SKM-1 treated with dmso at 0.1 percent for 144 hours (cell line): ENCODE measurements around the gene CDCA5.
A peak's percentile ranks its signal among the peaks of the same experiment; 100 is the strongest.

Experiments
- DNase-seq: peaks from one replicate; lab custom pipeline; 2025; ENCODE audit not compliant: unreplicated experiment; lab: John Stamatoyannopoulos, UW

Gene CDCA5

DNA sequence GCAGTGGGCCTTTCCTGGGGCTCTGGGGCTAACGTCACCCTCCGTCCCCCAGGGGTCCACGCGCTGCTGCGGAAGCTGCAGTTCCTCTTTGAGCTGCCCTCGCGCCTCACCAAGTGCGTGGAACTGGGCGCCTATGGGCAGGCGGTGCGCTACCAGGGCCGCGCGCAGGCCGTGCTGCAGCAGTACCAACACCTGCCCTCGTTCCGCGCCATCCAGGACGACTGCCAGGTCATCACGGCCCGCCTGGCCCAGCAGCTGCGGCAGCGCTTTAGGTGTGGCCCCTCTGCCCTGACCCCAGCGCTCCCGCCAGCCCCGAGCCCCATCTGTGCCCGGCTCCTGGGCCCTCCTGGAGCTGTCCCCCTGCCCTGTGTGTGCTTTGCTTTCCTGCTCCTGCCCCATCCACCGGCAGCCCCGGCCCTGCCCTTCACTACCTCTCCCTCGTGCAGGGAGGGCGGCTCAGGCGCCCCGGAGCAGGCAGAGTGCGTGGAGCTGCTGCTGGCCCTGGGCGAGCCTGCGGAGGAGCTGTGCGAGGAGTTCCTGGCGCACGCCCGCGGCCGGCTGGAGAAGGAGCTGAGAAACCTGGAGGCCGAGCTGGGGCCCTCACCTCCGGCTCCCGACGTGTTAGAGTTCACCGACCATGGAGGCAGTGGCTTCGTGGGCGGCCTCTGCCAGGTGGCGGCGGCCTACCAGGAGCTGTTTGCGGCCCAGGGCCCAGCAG lies 24.1 kb upstream of the CDCA5 start:
- no peak for DNase-seq

DNA sequence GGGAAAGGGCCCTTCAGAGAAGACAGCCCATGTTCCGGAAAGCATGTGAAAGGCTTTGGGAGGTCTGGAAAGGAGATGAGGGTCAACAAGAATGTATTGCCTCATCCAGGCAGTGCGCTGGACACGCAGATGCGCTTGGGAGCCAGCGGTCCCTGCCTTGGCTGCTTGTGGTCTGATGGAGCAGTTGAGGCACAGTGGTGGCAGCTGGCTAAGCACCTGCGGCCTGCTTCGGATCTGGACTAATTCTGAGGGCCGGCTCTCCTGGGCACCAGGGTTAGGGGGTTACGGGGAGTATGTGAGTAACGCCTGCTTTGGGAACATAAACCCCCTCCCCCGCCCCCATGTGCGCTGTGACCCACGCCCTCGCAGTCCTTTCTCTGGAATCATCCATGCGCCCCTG lies 23.2 kb upstream of the CDCA5 start:
- DNase-seq, result no peak

GRCh38 chr11:65104628-65105027 lies 20.8 kb upstream of the CDCA5 start:
- DNase-seq, result no peak

- DNase-seq, result no peak
These were observed 19.6 kb upstream of the CDCA5 start for GRCh38 chr11:65103476-65103875.

DNA sequence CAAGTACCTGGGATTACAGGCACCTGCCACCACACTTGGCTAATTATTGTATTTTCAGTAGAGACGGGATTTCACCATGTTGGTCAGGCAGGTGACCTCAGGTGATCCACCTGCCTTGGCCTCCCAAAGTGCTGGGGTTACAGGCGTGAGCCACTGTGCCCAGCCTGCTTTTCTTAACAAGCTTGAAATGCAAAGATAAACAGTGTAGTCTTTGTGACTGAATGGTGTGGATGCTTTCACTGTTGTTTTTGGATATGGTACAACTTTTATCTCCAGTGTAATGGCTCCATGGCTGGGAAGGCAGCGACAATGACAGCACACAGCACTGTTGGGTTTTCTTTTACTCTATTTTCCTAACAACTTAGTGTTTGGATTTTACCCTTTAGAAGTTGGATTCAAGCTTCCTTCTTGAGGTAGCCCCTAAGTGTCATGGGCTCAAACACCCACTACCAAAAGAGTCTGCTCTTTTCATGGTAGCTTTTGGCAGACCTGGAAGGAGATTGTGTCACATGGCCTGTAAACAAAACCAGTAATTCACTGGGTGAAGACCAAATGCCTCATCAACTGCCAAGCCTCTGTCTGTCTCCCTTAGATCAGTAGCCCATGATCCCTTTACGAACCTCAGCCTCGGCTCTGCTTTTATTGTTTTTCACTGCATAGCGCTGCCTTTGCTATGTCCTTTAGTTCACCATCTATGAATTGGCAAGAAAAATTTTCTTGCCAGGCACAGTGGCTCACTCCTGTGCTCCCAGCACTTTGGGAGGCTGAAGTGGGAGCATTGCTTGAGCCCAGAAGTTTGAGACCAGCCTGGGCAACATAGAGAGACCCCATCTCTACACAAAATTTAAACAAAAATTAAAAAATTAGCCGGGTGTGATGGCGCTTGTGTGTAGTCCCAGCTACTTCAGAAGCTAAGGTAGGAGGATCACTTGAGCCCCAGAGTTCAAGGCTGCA lies 18.6 kb upstream of the CDCA5 start:
- no peak for DNase-seq

DNA sequence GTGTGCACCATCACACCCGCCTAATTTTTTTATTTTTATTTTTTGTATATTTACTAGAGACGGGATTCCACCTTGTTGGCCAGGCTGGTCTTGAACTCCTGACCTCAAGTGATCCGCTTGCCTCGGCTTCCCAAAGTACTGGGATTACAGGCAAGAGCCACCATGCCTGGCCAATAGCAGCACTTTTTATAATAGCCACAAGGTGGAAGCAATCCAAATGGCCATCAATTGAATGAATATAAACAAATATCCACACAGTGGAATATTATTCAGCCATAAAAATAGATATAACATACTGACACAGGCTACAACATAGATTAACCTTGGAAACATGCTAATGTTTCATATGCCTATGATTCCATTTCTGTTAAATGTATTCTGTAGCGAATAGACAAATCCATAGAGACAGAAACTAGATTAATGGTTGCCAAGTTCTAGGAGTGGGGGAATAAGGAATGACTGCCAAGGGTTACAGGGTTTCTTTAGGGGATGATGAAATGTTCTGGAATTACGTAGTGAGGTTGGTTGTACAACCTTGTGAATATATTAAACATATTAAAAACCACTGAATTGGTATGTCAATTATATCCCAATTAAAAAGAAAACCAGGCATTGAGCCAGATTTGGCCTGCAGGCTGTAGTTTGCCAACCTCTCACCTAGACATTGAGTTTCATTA lies 17.0 kb upstream of the CDCA5 start:
- no peak for DNase-seq

DNA sequence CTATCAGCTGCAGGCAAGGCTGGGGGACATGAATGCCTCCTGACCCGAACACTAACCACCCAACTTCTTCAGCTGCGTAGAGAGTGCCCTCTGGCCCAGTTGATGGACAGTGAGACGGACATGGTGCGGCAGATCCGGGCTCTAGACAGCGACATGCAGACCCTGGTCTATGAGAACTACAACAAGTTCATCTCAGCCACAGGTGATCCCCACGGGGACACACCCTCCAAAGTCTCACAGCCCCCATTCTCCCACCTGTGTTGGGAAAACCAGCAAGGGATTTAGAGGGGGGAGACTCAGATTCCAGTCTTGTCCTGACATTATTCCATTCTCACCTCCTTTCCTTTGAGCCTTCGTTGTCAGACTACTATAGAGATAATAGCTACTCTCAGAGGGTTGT lies 13.1 kb upstream of the CDCA5 start:
- DNase-seq, result no peak

DNA sequence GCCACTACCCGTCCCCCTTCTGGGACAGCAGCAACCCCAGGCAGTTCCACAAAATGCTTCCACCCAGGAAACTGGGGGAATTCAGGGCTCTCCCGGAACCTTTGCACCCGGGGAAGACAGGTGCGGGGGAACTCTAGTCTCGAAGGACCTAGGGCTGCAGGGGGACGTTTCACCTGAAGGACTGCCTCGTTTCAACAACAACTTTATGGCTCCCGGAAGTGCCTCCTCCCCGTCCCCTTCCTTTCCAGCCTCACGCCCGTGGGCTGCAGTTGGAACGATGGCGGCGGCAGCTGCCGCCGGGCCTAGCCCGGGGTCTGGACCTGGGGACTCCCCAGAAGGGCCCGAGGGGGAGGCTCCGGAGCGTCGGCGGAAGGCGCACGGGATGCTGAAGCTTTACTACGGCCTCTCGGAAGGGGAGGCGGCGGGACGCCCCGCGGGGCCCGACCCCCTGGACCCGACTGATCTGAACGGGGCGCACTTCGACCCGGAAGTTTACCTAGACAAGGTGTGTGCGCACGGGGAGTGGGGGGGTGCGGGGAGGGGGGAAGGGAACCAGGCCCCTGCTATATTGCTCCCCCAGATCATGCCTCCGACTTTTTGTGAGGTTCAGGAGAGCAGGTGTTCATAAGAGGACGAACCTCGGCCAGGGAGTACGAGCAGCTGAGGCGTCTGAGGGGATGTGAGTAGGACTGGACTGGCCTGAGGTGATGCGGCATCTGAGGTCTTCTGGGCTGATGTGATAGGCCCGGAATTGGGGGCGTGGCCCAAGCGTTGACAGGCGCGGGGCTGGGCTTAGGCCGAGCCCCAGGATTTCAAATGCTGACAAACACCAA lies 12.3 kb upstream of the CDCA5 start, which contains the start of gene VPS51:
TSS of gene VPS51 (plus strand) at position 241 of the 833 bp plus-strand sequence. CDS start at position 278, 37 bp downstream.
- DNase-seq, result peak; percentile 85

- DNase-seq, result no peak
These were observed 11.6 kb upstream of the CDCA5 start for GRCh38 chr11:65095427-65095826.

DNA sequence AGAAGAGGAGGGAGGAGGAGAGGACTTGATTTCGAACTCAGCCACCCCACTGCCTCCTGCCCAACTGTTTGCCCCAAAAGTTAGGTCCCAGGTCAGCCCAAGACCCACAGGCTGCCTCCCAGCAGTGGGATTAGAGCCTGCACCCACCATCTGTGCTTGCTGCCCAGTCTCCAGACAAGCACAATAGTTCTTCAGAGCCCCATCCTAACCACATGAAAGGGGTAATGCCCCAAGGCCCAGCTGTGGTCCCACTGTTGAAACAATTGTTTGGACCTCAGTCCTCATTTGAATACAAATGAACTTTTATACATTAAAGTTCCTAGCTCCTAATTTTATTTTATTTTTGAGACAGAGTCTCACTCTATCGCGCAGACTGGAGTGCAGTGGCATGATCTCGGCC lies 6.8 kb upstream of the CDCA5 start:
- DNase-seq, result no peak

GRCh38 chr11:65089621-65090020 lies 5.8 kb upstream of the CDCA5 start:
- no peak for DNase-seq

DNA sequence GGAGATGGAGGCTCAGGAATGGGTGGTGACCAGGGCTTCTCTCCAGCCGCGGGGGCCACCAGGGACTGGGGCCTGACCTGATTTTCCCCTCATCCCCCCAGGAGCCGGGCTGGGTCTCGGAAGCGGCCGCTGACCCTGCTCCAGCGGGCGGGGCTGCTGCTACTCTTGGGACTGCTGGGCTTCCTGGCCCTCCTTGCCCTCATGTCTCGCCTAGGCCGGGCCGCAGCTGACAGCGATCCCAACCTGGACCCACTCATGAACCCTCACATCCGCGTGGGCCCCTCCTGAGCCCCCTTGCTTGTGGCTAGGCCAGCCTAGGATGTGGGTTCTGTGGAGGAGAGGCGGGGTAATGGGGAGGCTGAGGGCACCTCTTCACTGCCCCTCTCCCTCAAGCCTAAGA lies 4.0 kb upstream of the CDCA5 start:
- DNase-seq, result no peak

- DNase-seq, result no peak
These were observed 3.4 kb upstream of the CDCA5 start for GRCh38 chr11:65087216-65087615.

GRCh38 chr11:65086809-65087208 lies 3.0 kb upstream of the CDCA5 start:
- no peak for DNase-seq

DNA sequence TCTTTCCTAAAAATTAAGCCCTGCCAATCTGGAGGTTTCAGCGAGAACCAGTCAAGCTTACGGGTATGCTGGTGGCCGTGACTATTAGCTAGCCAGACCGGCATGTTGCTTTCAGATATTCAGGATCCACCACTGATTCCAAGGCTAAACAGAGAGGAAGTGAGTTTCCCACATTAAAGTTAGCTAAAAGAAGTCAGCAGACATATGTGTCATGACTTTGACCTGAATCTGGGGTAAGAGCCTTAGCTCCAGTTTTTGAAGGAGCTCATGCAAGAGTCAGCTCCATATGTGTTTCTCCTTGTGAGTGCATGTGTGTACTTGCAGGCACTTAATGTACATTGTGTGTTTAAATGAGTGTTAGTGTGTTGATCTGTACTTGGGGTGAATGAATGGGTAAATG lies 1.6 kb upstream of the CDCA5 start:
- no peak for DNase-seq

DNA sequence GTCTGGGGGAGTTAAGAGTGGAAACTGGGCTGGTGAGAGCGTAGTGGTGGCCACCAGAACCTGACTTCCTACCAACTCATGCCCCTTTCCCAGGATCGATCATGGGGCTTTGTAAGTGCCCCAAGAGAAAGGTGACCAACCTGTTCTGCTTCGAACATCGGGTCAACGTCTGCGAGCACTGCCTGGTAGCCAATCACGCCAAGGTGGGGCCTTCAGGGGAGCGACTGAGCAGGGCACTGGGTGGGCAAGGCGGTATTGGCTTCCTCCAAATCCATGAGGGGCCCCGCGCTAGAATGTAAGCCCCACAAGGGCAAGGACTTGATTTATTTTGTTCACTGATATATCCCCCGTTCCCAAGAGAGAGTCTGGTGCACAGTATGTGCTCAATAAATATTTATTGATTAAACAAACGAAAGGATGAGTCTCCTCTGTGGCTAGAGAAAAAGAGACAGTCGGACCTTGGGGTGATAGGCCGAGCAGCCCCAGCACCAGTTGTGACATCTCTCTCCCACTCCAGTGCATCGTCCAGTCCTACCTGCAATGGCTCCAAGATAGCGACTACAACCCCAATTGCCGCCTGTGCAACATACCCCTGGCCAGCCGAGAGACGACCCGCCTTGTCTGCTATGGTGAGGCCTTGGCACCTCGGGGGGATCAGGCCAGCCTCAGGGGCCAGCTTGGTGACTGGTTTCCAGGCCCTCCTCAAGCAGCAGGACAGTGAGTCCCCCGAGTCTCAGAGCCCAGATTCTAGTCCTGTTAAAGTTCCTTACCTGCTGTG lies 947 bp upstream of the CDCA5 start:
- no peak for DNase-seq

DNA sequence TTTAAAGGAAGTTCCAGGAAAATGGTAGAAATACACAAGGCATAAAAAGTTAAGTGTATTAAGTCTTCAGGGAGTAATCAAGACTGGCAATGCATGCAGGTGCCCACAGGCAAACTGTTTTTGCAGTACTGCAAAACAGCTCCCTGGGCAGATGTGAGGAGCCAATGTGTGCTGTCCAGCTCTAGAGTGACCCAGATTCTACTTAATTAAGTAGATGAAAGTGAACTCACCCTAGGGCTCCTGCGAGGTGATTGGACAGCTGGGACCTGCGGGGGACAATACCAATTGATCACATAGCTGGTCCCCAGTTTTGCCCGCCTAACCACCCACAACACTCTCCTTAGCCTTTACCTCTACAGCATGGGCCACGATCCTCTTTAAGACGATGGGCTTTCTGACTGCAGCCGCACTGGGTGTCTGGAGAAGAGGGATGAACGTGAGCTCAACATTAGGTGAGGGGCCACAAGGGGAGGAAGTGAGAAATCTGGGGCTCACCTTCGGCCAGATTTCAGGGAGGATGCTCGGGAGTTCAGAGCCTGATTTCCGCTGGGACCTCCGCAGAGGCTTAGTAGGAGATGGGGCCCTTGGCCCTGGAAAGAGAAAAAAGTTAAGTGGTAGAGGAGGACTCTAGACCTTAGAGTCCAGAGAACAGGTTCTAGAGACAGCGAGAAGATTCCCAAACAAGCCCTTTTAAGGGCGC lies 556 bp downstream of the CDCA5 start:
- DNase-seq, result no peak

DNA sequence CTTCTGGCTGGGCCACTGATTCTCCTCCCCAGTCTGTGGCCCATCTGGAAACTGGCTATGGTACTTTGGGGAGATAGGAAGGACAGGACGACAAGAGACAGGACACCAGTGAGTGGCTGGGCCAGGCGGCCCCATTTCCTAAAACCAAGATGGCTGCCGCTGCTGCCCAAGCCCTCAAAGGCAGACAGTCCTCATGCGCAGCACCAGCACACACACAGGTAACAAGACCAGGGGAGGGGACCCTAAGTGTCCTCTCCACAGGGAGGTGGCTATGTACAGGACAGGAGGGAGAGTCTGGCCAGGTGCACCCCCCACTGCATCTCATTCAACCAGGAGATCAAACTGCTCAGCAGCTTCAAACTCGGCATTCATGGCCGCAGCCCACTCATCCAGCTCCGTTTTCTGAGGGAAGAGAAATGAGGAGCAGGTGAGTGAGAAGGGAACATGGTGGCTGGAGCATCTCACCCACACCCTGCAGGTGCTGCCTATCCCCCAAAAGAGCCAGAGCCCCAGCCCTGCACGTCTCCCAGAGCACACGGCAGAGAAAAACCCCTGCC lies 5.0 kb downstream of the CDCA5 start:
- no peak for DNase-seq

DNA sequence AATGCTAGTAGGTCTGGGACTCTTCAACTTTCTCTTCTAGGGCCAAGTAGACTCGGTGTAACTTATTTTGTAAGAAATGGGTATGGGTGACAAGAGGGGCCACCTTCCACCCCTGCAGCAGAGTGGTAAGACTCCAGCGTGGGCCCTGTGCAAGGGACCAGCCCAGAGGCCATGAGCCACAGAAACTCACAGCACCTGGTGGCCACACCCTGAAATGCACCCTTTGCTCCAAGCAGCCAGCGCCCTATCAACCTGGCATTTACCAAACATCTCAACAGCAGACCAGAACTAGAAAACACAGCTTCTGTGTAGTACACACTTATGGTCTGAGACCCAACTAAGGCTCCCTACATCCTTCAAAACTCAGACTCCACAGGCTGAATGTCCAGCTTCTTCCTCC lies 5.7 kb downstream of the CDCA5 start:
- DNase-seq, result peak; percentile 33
